Kidney glomerular epithelial cell (primary cell): Measurements from ENCODE around the gene TCF3.

Source experiments
- DNase-seq: peaks from one replicate; lab custom pipeline; 2025; lab: John Stamatoyannopoulos, UW

TCF3 gene

GRCh38 chr19:1630012-1630411 is 22.4 kb downstream of the TCF3 start:
- no peak for DNase-seq

DNA sequence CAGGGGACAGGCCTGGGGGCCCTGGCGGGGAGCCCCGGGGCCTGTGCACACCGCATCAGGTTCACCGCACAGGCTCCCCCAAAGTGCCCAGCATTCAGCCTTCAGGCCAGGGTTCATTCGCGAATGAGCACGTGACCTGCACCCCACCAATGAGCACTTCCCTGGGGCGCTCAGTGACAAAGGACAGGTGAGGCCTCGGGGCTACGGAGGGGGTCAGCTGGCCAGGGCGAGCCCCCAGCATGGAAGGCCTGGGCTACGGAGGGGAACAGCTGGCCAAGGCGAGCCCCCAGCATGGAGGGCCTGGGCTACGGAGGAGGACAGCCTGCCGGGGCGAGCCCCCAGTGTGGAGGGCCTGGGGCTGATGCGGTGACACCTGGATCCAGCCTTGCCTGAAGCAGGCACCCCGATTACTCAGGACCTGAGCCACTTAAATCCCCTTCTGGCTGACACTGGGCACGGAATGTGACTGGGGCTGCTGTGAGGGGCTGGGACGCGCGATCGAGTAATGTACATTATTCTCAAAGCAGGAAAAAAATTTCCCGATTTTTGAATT is 23.1 kb downstream of the TCF3 start:
- no peak for DNase-seq

- no peak for DNase-seq
These were observed 25.2 kb downstream of the TCF3 start for GRCh38 chr19:1627194-1627593.

- DNase-seq, result no peak
These were observed 25.9 kb downstream of the TCF3 start for GRCh38 chr19:1626417-1627010.

- DNase-seq, result no peak
These were observed 28.0 kb downstream of the TCF3 start for GRCh38 chr19:1624458-1624857.

GRCh38 chr19:1622541-1622940 is 29.9 kb downstream of the TCF3 start:
- no peak for DNase-seq

DNA sequence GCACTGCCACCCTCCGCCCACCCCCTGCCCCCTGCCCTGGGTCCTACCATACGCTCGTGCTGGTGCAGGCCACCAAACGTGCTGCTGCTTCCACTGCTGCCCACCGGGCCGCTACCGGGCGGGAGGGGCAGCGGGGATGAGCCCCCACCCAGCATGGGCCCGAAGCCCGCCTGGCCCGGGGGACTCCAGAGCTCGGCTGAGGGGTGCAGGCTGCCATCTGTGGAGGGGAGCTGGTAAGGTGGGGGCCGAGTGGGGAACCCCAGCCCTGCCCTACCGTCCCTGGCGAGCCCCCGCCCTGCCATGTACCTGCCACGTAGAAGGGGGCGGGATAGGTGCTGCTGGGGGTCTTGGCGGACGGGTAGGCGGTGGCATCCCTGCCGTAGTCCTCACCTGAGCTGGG is 30.4 kb downstream of the TCF3 start:
- no peak for DNase-seq

DNA sequence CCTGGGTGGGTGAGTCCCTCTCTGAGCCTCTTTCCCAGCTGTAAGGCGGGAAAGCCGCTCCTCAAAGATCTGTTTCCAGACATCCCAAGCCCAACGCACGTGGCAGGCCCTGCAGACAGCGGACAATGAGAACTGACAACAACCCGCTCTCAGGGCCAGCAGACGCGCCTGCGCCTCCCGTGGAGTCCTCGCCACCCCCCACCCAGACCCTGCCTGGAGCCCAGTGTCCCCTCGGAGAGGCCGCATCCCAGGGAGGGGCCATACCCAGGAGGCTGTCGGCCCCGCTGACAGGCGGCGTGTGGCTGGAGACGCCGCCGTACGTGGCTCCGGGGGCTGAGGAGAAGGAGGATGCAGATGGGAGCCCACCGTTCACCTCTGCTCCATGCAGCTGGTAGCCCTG is 30.8 kb downstream of the TCF3 start:
- no peak for DNase-seq

DNA sequence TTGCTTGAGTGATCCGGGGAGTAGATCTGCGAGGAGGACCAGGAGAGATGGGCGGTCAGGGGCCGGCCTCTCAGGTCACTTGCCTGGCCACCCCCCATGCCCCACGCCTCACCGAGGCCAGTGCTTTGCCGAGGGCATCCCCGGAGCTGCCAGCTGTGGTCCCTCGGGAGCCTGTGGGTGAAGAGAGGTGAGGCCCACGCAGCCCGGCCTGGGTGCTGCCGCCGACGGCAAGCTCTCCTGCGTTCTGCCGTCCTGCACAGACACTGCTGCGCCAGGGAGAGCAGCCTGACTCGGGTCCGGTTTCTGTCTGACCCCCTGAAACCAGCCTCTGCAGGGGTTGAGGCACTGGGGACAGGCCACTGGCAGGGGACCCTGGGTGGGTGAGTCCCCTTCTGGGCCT is 31.4 kb downstream of the TCF3 start:
- DNase-seq, result no peak

- DNase-seq, result no peak
These were observed 31.9 kb downstream of the TCF3 start for GRCh38 chr19:1620502-1620901.

DNA sequence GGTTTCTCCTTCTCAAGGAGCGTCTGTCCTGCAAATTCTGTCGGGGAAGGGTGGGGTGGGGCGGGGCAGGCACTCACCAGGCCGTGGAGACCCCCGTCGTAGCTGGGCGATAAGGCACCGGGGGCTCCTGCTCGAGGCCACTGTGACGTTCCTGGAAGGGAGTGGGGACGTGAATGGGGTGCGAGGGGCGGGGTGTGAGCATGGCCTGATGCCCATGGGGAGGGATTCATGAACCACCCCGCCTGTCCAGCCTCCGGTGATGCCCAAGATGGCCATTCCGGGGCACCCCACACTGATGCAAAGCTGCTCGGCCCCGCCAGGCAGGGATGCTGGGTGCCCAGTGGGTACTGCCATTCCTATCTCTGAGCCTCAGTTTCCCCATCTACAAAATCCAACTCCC is 32.7 kb downstream of the TCF3 start:
- DNase-seq, result no peak

DNA sequence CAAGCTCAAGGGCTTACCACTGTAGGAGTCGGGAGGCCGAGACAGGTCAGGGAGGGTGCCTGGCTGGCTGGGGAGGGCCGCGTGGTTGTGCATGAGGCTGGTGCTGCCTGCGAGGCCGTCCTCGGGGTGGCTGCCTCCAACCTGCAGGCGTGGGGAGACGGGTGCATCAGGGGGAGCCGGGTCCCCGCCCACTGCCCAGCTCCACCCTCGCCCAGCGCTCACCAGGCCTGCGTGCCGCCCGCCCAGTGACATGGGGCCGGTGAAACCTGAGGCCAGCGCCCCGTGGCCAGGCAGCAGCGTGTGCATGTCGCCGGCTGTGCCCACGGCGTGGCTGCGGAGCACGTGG is 33.3 kb downstream of the TCF3 start:
- DNase-seq, result no peak

DNA sequence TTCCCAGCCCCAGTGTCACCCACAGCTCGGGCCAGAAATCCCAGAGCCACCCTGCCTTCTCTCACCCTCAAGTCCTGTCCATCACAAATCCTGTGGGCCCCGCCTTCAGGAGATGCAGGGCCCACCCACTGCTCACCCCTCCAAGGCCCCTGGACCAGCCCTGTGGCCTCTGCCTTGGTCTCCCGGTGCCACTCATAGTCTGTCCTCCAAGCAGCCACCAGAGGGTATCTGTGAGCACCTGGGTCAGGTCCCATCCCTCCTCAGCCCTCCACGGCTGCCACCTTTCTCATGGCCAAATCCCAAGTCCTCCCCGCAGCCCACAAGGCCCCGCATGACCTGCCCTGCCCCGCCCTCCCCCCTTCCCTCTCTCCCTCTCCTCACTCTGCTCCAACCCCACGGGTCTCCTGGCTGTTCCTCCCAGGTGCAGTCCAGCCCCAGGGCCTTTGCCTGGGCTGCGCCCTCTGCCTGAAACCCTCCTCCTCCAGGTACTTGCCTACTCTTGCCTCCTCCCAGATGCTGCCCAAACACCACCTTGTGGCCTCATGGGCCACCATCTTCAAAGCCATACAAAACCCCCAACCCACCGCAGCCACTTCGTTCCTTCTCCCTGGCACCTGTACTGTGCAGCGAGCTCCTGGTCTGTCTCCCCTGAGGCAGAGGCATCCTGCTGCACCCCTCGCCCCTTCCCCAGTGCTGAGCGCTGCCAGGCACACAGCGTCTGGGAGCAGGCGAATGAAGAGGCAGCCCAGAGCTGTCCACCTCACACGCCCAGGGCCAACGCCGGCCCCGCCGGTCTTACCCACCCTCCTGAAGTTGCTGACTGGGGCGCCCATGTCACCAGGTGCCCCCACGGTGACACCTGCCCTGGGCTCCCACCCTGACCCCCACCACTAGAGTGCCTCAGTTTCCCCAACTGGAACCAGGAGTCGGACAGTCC is 34.0 kb downstream of the TCF3 start:
- DNase-seq, result no peak

DNA sequence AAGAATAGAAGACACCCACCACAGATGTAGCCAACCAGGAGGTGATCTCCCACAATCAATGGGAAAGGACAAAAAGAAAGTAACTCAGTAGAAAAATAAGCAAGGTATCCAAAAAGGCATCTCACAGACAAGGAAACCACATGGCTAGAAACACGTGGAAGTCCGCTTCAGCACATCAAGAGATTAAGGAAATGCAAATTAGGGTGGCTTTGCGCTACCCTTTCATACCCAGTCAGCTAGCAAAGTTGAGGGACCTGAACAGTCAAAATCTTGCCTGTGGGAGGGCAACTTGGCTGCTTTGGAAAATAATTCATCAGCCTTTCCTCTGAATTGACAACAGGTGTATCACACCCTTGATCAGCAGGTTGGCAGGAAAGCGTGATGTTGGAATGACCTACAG is 35.5 kb downstream of the TCF3 start:
- DNase-seq, result no peak

- DNase-seq, result no peak
These were observed 36.0 kb downstream of the TCF3 start for GRCh38 chr19:1616396-1616795.

GRCh38 chr19:1615156-1615765 is 37.2 kb downstream of the TCF3 start:
- DNase-seq, result no peak

GRCh38 chr19:1613808-1614570 is 38.4 kb downstream of the TCF3 start:
- DNase-seq, result no peak

GRCh38 chr19:1613146-1613545 is 39.3 kb downstream of the TCF3 start:
- no peak for DNase-seq

DNA sequence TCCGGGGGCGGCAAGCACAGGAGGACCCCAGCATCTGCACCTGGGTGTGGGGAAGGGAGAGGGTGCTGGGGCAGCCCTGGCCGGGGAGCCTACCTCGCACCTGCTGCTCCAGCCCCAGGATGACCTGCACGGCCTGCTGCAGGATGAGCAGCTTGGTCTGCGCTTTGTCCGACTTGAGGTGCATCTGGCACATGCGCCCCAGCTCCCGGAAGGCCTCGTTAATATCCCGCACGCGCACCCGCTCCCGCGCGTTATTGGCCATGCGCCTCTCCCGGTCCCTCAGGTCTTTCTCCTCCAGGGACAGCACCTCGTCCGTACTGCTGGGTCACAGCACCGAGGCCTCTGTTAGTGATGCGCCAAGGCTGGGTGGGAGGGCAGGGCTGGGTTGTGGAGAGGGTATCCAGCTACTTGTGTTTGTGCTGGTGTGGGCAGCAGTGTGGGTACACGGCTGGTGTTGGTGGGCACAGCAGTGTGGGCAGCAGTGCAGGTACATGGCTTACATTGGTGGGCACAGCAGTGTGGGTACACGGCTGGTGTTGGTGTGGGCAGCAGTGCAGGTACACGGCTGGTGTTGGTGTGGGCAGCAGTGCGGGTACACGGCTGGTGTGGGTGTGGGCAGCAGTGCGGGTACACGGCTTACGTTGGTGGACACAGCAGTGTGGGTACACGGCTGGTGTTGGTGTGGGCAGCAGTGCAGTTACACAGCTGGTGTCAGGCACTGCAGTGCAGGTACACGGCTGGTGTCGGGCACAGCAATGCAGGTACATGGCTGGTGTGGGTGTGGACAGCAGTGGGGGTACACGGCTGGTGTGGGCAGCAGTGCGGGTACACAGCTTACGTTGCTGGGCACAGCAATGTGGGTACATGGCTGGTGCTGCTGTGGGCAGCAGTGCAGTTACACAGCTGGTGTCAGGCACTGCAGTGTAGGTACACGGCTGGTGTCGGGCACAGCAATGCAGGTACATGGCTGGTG is 40.0 kb downstream of the TCF3 start:
- no peak for DNase-seq

DNA sequence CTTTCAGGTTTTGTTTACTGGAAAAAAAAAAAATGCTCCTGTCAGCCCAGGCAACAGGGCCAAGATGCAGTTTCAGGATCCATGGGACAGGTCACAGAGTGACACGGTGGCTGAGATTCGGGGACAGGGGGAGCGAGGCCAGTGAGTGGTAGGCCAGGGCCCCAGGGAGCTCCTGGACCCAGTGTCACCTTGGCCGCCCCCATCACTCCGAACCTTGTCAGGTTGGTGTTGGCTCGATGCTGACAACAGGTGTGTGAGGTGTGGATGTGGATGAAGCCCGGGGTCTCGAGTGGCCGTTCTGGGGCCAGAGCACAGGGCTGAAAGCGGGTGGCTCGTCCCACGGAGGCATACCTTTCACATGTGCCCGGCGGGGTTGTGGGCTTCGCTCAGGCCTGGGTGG is 41.1 kb downstream of the TCF3 start:
- no peak for DNase-seq

DNA sequence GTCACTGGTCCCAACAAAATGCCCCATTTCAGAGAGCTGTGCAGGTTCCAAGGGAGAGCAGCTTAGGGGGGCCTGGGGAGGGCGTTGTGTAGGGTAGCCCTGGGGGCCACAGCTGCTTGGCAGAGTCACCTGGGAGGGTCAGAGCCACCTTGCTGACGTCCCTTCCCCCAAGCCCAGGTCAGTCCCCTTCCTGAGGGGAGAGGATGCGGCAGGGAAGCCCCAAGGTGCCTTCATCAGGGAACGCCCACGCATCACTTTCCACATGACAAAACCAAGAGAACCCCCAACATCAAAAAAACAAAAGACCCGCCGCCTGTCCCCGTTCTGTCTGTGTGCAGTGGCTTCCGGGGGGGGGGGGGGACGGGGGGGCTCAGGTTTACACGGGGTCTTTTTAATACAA is 41.8 kb downstream of the TCF3 start:
- no peak for DNase-seq
